HepG2 (cell line): ENCODE results near the gene SPEM2. TPM values are rescaled to one million over a fixed set of nuclear protein-coding genes. Genes with fewer than 3 reads are reported as not detected.

Experiments used
- ATAC-seq: fragments of 200-7000 bp; cut with Tn5 transposase; 3 replicates; pipeline ENCODE4 v1.9.1; 2020; ENCODE audit warnings: mild to moderate bottlenecking, moderate library complexity
- BruUV-seq: library from RNA; stranded (reverse); fragments of 400-500 nt; replicated peaks from 2 replicates; lab custom pipeline; 2021; lab: Mats Ljungman, UMichigan
- CTCF ChIA-PET: fragments of 300-600 bp; formaldehyde crosslinking; extraction: SDS; loops from one replicate; lab custom pipeline; 2021; ENCODE audit warnings: low total read pairs, inconsistent platforms, low intra/inter-chr PET ratio; lab: Yijun Ruan, JAX
- POLR2A ChIA-PET: fragments of 350-600 bp; sonication (Branson Sonifier 250); formaldehyde crosslinking; loops from one replicate; lab custom pipeline; 2020; ENCODE audit warnings: antibody characterized with exemption, inconsistent platforms; lab: Yijun Ruan, JAX
- DNase-seq: peaks from one replicate; pipeline ENCODE4 v3.0.0-alpha.2; 2015; ENCODE audit warnings: low spot score
- FAIRE-seq: peaks from 3 replicates; lab custom pipeline; 2011; peaks lifted over from hg19 to GRCh38; lab: Jason Lieb, UNC
- H2AFZ ChIP-seq: one replicate; pipeline ENCODE4 v1.6.1; 2011; ENCODE audit warnings: low read length, inconsistent platforms
- H3K27ac ChIP-seq: fragments of 300-600 bp; 3 replicates; pipeline ENCODE4 v1.8.0; 2011; ENCODE audit warnings: mixed run types, mild to moderate bottlenecking, mixed read lengths, low read length, inconsistent platforms; ENCODE audit not compliant: insufficient read depth; ENCODE audit errors: extremely low read length
- H3K27me3 ChIP-seq, 2 experiments: fragments of 200-600 bp in 1 of 2; 2 replicates in 1 of 2; 3 replicates in 1 of 2; pipeline versions ENCODE4 v1.6.0 to v1.8.0; 2011; ENCODE audit warnings: low read length in 2 of 2, mild to moderate bottlenecking in 2 of 2, moderate library complexity in 2 of 2, inconsistent platforms in 1 of 2; ENCODE audit not compliant: insufficient read depth in 2 of 2, control insufficient read depth in 1 of 2
- H3K36me3 ChIP-seq, 2 experiments: fragments of 200-600 bp in 1 of 2; replicated peaks in 1 of 2; 2 replicates in 1 of 2; 3 replicates in 1 of 2; pipeline versions ENCODE4 v1.5.1 to v1.8.0; 2011; ENCODE audit warnings: low read length in 2 of 2, inconsistent platforms in 1 of 2; ENCODE audit not compliant: insufficient read depth in 2 of 2, control insufficient read depth in 1 of 2
- H3K4me1 ChIP-seq: 2 replicates; pipeline ENCODE4 v1.5.1; 2012; ENCODE audit warnings: low read length, inconsistent platforms; ENCODE audit not compliant: insufficient read depth
- H3K4me2 ChIP-seq: 2 replicates; pipeline ENCODE4 v1.6.0; 2011; ENCODE audit warnings: low read depth, low read length, inconsistent platforms
- H3K4me3 ChIP-seq, 3 experiments: fragments of 200-600 bp in 1 of 3; sonication (generic), shearing (Covaris generic) in 1 of 3; replicated peaks in 1 of 3; 2 replicates each; pipeline ENCODE4 v1.5.1; 2011 to 2016; ENCODE audit warnings: low read length in 3 of 3, inconsistent platforms in 2 of 3, low read depth in 2 of 3, mild to moderate bottlenecking in 2 of 3, control low read depth in 1 of 3, mixed read lengths in 1 of 3; ENCODE audit not compliant: insufficient read depth in 1 of 3
- H3K79me2 ChIP-seq: one replicate; pipeline ENCODE4 v1.6.1; 2011; ENCODE audit warnings: low read length, inconsistent platforms; ENCODE audit not compliant: insufficient read depth
- H3K9ac ChIP-seq: 2 replicates; pipeline ENCODE4 v1.6.0; 2011; ENCODE audit warnings: mild to moderate bottlenecking, low read depth, low read length, inconsistent platforms; ENCODE audit not compliant: insufficient read depth
- H3K9me3 ChIP-seq: 2 replicates; pipeline ENCODE4 v1.5.1; 2012; ENCODE audit warnings: mild to moderate bottlenecking, low read length
- H4K20me1 ChIP-seq: 2 replicates; pipeline ENCODE4 v1.6.0; 2011; ENCODE audit warnings: inconsistent platforms, mild to moderate bottlenecking, low read length, moderate library complexity; ENCODE audit not compliant: insufficient read depth
- PRDM10 ChIP-seq: sonication (generic); formaldehyde crosslinking; IDR thresholded peaks from 2 replicates; pipeline ENCODE4 v1.4.0; 2020; ENCODE audit warnings: low read depth, missing genetic modification reagents
- REL ChIP-seq: sonication (generic); formaldehyde crosslinking; conservative IDR thresholded peaks from 2 replicates; pipeline ENCODE4 v1.8.0; 2022; ENCODE audit warnings: mild to moderate bottlenecking, missing genetic modification reagents, moderate library complexity
- SNAPC5 ChIP-seq: sonication (generic); formaldehyde crosslinking; IDR thresholded peaks from 2 replicates; pipeline ENCODE4 v1.8.1; 2023; ENCODE audit warnings: mild to moderate bottlenecking, missing genetic modification reagents, borderline replicate concordance
- ZBTB40 ChIP-seq, 2 experiments: fragments of 450-650 bp in 1 of 2; sonication (generic) in 1 of 2; formaldehyde crosslinking in 1 of 2; IDR thresholded peaks; 2 replicates each; pipeline versions ENCODE4 v1.6.1 to v1.8.0; 2016 to 2022; ENCODE audit warnings: antibody characterized with exemption in 1 of 2, mild to moderate bottlenecking in 1 of 2, missing genetic modification reagents in 1 of 2
- ZKSCAN1 ChIP-seq: fragments of 150-350 bp; IDR thresholded peaks from 2 replicates; pipeline ENCODE4 v1.6.1; 2014; ENCODE audit warnings: low read length
- ZNF251 ChIP-seq: sonication (generic); formaldehyde crosslinking; IDR thresholded peaks from 2 replicates; pipeline ENCODE4 v1.9.0; 2021; ENCODE audit warnings: mild to moderate bottlenecking, missing genetic modification reagents
- ZNF30 ChIP-seq: sonication (generic); formaldehyde crosslinking; IDR thresholded peaks from 2 replicates; pipeline ENCODE4 v1.5.0; 2020; ENCODE audit warnings: mild to moderate bottlenecking, missing genetic modification reagents
- ZNF782 ChIP-seq: sonication (generic); formaldehyde crosslinking; IDR thresholded peaks from 2 replicates; pipeline ENCODE4 v1.4.0; 2020; ENCODE audit warnings: missing genetic modification reagents, mild to moderate bottlenecking, borderline replicate concordance
- ZZZ3 ChIP-seq: sonication (generic); formaldehyde crosslinking; IDR thresholded peaks from 2 replicates; pipeline ENCODE4 v1.4.0; 2020; ENCODE audit warnings: missing genetic modification reagents, mild to moderate bottlenecking, borderline replicate concordance
- WGBS: methylation state at CpG from one replicate; pipeline ENCODE4 v1.1.6; 2017; ENCODE audit warnings: low lambda C conversion rate; 5-methylcytosine and 5-hydroxymethylcytosine counted together
- in situ Hi-C: cut with HindIII; loops from 2 replicates; pipeline ENCODE4 v1.10.0; 2017; ENCODE audit warnings: low pct_unique_long_range_greater_than_20kb; ENCODE audit not compliant: extremely low pct_ligation_motif_present
- intact Hi-C: fragments of 100-400 bp; cut with micrococcal nuclease; formaldehyde crosslinking; loops from one replicate; pipeline ENCODE4 v1.10.0; 2022; ENCODE audit not compliant: unreplicated experiment
- polyA plus RNA-seq, 8 experiments: library from polyadenylated mRNA; depleted of rRNA in 3 of 8; stranded (reverse) in 7 of 8; unstranded in 1 of 8; fragments of >200 nt; fragmentation: Illumina TruSeq in 4 of 8; extraction: Trizol in 4 of 8; gene quantifications; 2 replicates each; pipeline versions ENCODE4 v1.2.1 to v1.2.3, GENCODE V29; 2011 to 2016; ENCODE audit warnings: low read depth in 4 of 8, missing spikeins in 1 of 8, mixed read lengths in 1 of 8; ENCODE audit not compliant: insufficient read depth in 1 of 8
- total RNA-seq, 5 experiments: library from RNA; depleted of rRNA; stranded (reverse); fragments of >200 nt; fragmentation: Illumina TruSeq; extraction: Trizol; gene quantifications; 2 replicates each; pipeline ENCODE4 v1.2.3, GENCODE V29; 2016; ENCODE audit warnings: low read depth in 1 of 5

Gene SPEM2
- total and polyA plus RNA-seq, 2 of the 13 experiments (the other 11 are each of a cell fraction or from before 2014, with no cell fraction given), result not detected

GRCh38 chr17:7438656-7439460 is 13.4 kb downstream of the SPEM2 start:
- H3K9ac ChIP-seq, result peak overlapping the region; percentile 68; the same call in 1 of the 2 replicates
- no peaks in the 10 kb centered on the region for H3K79me2 ChIP-seq
- H3K9me3 ChIP-seq, result no peaks in the 10 kb centered on the region
- ATAC-seq, result no peak
- intact Hi-C loops (no loop called here), in situ Hi-C loops (loop anchor here (5.0 kb wide), 2 partner anchors 38 to 82 kb away; partner anchors contain the start of genes TMEM95 and ZBTB4)
- peaks cover 53% of the 10 kb centered on the region for H3K4me1 ChIP-seq
- H3K27ac ChIP-seq, result no peak overlapping the region
- DNase-seq, result no peak
- ChIA-PET CTCF (no interaction called here), POLR2A (interaction anchor here (1.2 to 2.8 kb wide), 2 partner anchors 35 to 109 kb away, joined by 3 to 21 read pairs; partner anchors contain the start of genes NEURL4 and TMEM256)
- H2AFZ ChIP-seq, result no peak overlapping the region
- H3K4me2 ChIP-seq, result peak overlapping the region; percentile 94
- no peaks in the 10 kb centered on the region for H3K36me3 ChIP-seq
- peaks cover 6 to 27% of the 10 kb centered on the region in 2 experiments; a peak in 4 of 5 replicates for H3K27me3 ChIP-seq
- FAIRE-seq, result no peak
- no TSS peak for BruUV-seq
- no peaks in the 10 kb centered on the region for H4K20me1 ChIP-seq
- H3K4me3 ChIP-seq, result peak overlapping the region; percentile 60 to 80 (median 73); a peak in 5 of 6 replicates
- WGBS, result 59% methylated on average over 11 of the region's 11 CpGs
- no peak for TF ChIP-seq ZZZ3 (CRISPR knock-in tag)
- no peak for TF ChIP-seq PRDM10 (CRISPR knock-in tag)
- TF ChIP-seq ZBTB40 (IDR thresholded peaks at IDR 0.05), result no peak
- no peak for TF ChIP-seq ZBTB40 (CRISPR knock-in tag; IDR thresholded peaks at IDR 0.05)
- TF ChIP-seq ZNF782 (CRISPR knock-in tag), result no peak
- TF ChIP-seq SNAPC5 (CRISPR knock-in tag), result no peak
- no peak for TF ChIP-seq ZNF30 (CRISPR knock-in tag)
- no peak for TF ChIP-seq REL
- no peak for TF ChIP-seq ZKSCAN1
- no peak for TF ChIP-seq ZNF251 (CRISPR knock-in tag)
